GM12891 (cell line): Measurements from ENCODE around the gene NGEF.
"Not testable (repeated sequence)": the region's sequence is repeated elsewhere in the genome, so short reads cannot be mapped to it uniquely, and the experiment has no call there.

Source experiments
- DNase-seq: peaks from one replicate; pipeline ENCODE4 v3.0.0; 2011; ENCODE audit warnings: low spot score; ENCODE audit not compliant: insufficient read length
- FAIRE-seq: peaks from 2 replicates; lab custom pipeline; 2011; peaks lifted over from hg19 to GRCh38; lab: Jason Lieb, UNC
- PAX5 ChIP-seq: IDR thresholded peaks from 2 replicates; pipeline ENCODE4 v1.6.1; 2011; ENCODE audit warnings: low read length, moderate library complexity, mild to moderate bottlenecking; ENCODE audit not compliant: insufficient read depth, severe bottlenecking
- POLR2A ChIP-seq: IDR thresholded peaks from 2 replicates; pipeline ENCODE4 v1.6.1; 2011; ENCODE audit warnings: low read depth, low read length, control low read depth
- POLR2AphosphoS5 ChIP-seq: IDR thresholded peaks from 2 replicates; pipeline ENCODE4 v1.6.1; 2011; ENCODE audit warnings: low read depth, low read length, control low read depth
- POU2F2 ChIP-seq: IDR thresholded peaks from 2 replicates; pipeline ENCODE4 v1.6.1; 2011; ENCODE audit warnings: low read depth, mild to moderate bottlenecking, control low read depth, low read length, moderate library complexity
- SPI1 ChIP-seq: IDR thresholded peaks from 2 replicates; pipeline ENCODE4 v1.6.1; 2011; ENCODE audit warnings: low read depth, low read length, control low read depth
- TAF1 ChIP-seq: IDR thresholded peaks from 2 replicates; pipeline ENCODE4 v1.6.1; 2011; ENCODE audit warnings: low read depth, low read length, control low read depth

The NGEF gene

DNA sequence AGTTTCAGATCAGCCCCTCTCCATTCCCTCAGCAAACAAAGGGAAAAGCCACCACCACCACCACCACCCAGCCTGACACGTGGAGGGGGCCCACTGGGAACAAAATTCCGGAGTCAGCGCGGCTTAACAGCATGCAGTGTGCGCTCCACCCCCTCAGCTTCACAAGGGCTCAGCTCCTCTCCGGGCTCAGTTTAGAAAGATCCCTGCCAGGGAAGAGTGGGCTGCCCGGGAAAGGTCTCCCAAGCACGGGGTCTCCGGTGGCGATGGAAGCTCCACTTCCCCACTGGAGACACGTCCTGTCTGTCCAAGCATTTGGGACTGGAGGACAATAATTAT is 87.3 kb downstream of the NGEF start:
- DNase-seq (no peak), FAIRE-seq (no peak)
- no peak for TF ChIP-seq TAF1
- TF ChIP-seq POLR2AphosphoS5, result no peak
- no peak for TF ChIP-seq SPI1
- TF ChIP-seq POLR2A, result no peak
- no peak for TF ChIP-seq POU2F2
- TF ChIP-seq PAX5, result no peak

DNA sequence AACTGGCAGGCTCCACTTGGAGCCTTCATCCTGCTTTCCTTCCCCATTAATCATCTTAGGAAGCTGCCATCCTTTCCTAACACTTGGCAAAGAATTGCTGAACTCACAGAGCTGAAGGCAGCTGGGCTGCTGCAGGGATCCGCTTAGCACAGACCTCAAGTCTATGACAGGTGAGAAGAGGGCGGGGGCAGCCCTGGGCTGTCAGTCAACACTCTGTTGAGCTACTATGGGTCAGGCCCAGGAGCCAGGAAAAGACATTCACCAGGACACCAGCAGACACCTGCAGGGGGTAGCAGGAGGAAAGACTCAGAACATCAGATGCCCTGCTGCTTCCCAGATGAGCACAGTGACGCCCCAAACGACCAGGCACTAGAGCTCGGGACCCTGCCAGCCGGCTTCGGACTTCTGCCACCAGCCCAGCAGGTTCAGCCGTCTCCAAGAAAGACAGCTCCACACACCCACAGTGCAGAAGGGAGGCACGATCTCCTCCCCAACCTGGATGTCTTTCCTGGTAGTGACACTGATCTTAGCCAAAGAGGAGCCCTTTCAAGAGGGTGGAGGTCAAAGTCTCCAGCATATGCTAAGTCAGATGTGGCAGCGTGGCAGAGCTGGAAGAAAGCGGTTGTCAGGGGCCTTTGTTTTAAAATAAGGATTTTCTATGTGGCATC is 87.8 kb downstream of the NGEF start:
- FAIRE-seq, result no peak
- TF ChIP-seq PAX5 (no peak), SPI1 (no peak), TAF1 (no peak), POU2F2 (no peak), POLR2A (no peak), POLR2AphosphoS5 (no peak)
- DNase-seq, result no peak

DNA sequence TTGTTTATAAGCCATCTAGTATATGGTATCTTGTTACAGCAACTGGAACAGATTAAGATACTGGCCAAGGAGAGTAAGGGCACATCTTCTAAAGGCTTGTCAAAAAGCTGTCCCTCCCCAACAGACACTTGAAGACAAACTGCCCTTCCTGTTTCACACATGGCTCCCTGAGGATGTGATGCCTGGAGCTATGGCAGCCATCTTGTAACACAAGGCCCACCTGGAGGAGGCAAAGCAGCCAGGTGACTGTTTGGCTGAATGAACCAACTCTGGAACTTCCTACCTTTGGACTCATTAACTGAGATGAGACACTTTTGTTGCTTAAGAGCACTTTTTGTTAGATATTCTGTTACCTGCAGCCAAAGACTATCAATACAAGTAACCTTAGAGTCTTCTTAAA is 88.6 kb downstream of the NGEF start:
- no peak for TF ChIP-seq POU2F2
- no peak for TF ChIP-seq PAX5
- no peak for TF ChIP-seq SPI1
- DNase-seq (no peak), FAIRE-seq (no peak)

DNA sequence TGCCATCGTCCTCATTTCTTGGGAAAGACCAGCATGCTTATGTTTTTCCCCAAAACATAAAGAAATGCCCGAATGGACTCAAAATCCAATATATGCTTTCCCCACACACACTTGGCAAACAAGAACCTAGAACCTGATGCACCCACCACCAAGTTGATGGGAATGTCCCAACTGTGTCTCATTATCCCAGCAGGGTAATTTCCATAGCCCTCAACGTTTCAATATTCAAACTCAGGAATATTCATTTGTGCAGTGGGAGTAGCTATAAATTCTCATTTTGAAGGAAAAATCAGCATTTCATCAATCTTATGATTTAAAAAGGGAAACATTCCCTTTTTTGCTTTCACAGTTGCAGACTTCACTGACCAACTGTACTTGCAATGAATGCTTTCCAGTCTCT is 92.3 kb downstream of the NGEF start:
- FAIRE-seq (no peak), DNase-seq (no peak)
- TF ChIP-seq POU2F2 (no peak), SPI1 (no peak), POLR2A (no peak), PAX5 (no peak), POLR2AphosphoS5 (no peak), TAF1 (no peak)

DNA sequence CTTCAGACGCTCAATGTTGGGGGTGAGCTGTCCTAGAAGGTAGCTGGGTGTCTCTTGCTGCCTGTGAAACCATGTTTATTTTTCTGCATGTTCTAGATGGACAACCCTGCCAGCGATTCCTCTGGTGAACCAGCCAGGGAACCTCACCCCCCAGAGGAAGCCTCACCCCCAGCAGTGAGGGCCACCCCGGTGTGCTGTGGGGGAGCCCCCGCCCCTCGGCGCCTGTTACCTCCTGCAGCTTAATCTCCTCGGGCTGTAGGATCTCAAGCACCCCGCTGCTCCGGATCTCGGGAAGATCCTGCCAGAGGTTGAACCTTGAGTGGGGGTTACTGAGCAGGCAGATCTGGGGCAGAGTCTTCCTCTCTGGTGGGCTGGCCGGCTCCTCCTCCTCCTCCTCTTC is 93.0 kb downstream of the NGEF start:
- no peak for FAIRE-seq
- TF ChIP-seq TAF1 (no peak), POU2F2 (no peak), PAX5 (no peak), POLR2AphosphoS5 (no peak), POLR2A (no peak), SPI1 (no peak)

DNA sequence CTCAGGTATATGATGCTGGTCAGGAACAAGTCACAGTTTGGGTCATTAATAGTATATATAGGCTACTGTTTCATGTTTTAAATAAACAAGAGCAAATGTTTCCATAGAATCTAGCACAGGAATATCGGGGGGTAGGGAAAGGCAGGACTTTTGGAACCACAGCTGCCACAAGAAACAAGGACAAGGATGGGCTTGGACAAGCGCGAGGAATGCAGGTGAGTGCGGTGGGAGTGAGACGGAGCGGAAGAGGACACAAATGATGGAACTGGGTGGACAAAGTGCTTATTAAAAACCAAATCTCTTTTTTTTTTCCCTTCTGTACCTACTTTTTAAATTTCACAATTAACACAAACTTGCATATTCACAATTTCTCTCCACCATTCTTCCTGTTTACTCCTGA is 93.9 kb downstream of the NGEF start:
- DNase-seq (no peak), FAIRE-seq (no peak)
- TF ChIP-seq TAF1, result no peak
- no peak for TF ChIP-seq POLR2A

More for the DNA sequence above, 93.0 kb downstream of the NGEF start:
- DNase-seq, result no peak

DNA sequence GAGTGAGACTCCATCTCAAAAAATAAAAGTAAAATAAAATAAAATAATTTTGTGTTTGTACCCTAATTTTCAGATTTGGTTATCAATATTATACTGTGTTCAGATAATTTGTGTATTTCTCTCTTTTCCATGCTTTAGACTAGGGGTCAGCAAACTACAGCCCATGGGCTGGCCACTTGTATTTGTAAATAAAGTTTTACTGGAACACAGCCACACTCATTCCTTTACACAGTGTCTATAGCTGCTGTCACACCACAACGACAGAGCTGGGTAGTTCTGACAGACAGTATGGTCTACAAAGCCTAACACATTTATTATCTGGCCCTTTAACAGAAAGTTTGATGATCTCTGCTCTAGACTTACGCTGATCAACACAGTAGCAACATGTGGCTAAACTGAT is 99.2 kb downstream of the NGEF start:
- FAIRE-seq (no peak), DNase-seq (no peak)
- TF ChIP-seq SPI1, result no peak
- no peak for TF ChIP-seq POLR2A
- no peak for TF ChIP-seq POU2F2
- TF ChIP-seq POLR2AphosphoS5, result no peak
- no peak for TF ChIP-seq TAF1
- TF ChIP-seq PAX5, result no peak

DNA sequence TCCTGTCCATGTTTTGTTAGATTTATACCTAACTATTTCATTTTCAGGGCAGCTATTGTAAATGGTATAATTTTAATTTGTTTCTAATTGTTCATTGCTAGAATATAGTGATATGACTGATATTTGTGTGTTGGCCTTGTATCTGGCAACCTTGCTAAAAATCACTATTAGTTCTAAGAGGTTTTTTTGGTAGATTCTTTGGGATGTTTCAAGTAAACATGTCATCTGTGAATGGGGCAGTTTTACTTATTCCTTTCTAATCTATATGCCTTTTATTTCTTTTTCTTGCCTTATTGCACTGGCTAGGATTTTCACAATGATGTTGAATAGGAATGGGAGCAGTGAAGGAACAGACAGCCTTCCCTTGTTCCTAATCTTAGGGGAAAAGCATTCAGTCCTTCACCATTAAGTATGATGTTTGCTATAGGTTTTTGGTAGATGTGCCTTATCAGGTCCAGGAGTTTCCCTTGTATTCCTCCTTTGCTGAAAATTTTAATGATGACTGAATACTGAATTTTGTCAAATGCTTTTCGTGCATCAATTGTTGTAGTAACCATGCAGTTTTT is 101.3 kb downstream of the NGEF start:
- DNase-seq, result no peak
- no peak for FAIRE-seq
- TF ChIP-seq POLR2A (no peak), TAF1 (no peak), PAX5 (no peak), POU2F2 (no peak), SPI1 (no peak), POLR2AphosphoS5 (no peak)

DNA sequence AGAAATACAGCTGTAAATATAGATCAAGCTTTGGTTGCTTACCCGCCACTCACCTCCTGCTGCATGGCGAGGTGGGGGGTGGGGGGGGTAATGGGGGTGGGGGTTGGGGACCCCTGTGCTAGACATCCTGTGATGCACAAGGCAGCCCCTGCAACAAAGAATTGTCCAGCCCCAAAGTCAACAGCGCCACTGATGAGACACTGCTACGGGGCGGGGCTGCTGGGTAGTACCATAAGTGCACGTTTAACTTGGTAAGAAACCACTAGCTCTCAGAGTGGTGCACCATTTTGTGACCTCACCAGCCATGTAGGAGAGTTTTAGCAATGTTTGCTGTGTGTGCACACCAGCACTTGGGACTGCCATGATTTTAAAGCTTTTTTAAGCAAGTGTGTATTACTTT is 102.7 kb downstream of the NGEF start:
- TF ChIP-seq POU2F2, result no peak
- TF ChIP-seq TAF1, result no peak
- TF ChIP-seq POLR2AphosphoS5, result no peak
- no peak for TF ChIP-seq SPI1
- TF ChIP-seq PAX5, result no peak
- TF ChIP-seq POLR2A, result no peak
- no peak for FAIRE-seq
- DNase-seq, result no peak

DNA sequence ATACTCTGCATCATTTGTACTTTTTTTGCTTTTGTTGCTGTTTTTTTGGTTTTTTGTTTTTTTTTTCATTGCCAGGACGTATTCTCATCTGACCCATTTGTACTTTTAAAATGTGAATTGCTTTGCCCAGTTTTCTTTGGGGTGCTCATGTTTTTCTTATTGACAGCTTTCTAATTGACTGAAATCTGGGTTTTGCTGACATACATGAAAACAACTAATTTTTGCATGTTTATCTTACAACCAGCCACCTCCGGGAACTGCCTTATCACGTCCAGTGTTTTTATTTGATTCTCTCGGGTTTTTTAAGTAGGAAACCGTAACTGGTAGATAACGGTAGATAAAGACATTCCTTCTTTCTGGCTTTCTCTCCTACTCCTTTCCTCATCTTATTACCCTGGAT is 104.4 kb downstream of the NGEF start:
- no peak for TF ChIP-seq SPI1
- FAIRE-seq (no peak), DNase-seq (no peak)

DNA sequence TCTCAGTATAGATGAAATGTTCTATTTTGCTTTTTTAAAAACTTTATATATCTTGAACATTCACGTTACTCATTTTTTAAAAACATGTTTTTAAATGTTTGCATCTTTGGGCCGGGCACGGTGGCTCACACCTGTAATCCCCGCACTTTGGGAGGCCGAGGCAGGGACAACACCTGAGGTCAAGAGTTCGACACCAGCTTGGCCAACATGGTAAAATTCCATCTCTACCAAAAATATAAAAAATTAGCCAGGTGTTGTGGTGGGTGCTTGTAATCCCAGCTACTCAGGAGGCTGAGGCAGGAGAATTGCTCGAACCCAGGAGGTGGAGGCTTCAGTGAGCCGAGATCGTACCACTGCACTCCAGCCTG is 105.4 kb downstream of the NGEF start:
- not testable (repeated sequence) for DNase-seq, FAIRE-seq

DNA sequence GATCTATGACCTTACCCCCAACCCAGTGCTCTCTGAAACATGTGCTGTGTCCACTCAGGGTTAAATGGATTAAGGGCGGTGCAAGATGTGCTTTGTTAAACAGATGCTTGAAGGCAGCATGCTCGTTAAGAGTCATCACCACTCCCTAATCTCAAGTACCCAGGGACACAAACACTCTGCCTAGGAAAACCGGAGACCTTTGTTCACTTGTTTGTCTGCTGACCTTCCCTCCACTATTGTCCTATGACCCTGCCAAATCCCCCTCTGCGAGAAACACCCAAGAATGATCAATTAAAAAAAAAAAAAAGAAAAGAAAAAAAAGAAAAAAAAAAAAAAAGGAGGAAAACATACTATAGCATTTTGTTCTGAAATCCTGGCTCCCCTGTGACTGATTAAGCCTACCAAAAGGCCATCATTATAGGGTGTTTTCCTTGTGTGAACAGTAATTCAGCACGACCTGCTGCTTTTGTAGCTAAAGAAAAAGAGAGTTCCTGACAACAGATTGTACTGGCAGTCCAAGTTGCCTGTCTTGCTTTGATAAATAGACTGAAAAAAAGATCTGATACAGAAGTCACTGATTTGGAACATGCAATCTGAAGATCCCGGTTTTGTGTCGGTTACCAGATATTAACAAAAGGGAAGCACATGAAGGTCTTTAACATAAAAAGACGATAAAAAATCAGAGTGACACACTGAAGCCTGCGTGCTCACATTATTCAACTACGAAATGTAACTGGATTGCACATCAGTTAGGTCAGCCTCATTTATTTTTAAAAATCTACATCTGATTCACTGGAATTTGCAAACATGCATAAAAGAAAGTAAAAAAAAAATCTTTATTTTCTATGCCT is 106.0 kb downstream of the NGEF start:
- not testable (repeated sequence) for FAIRE-seq, DNase-seq
